Mucosa of gallbladder (tissue), 1 donor: ENCODE measurements around the gene ARID1B. TPM values are rescaled to one million over a fixed set of nuclear protein-coding genes. Genes with fewer than 3 reads are reported as not detected.

Experiments
- DNase-seq: peaks from one replicate; pipeline ENCODE4 v3.0.0-alpha.2; 2020; ENCODE audit warnings: low spot score
- total RNA-seq: library from RNA; stranded (reverse); gene quantifications from one replicate; pipeline ENCODE4 v1.2.1, GENCODE V29; 2021
- donor health status: DM: no; HTN: no; CAD: no.

Gene ARID1B
- total RNA-seq, 1 donor from 2014 or later: 101 TPM

DNA sequence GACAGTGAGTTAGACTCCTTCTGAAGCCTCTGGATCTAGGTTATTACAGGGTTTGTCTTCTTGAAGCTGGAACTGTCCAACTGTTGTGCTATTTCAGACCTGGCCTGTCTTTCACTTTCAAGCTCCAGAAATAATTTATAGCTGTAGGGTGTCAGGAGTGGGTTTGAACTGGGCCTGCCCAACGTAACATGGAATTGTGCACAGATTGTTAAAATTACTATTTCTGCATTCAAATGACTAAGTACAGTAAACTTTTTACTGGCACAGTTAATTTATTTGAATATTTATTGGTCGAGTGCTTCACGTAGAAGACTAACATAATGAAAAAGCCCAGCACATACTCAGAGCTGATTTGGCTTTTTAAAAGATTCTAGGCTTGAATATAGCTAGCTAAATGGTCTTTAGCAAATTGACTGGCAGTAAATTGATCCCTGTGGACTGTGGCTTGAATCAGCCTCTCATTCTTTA is 74.3 kb downstream of the ARID1B start:
- no peak for DNase-seq

DNA sequence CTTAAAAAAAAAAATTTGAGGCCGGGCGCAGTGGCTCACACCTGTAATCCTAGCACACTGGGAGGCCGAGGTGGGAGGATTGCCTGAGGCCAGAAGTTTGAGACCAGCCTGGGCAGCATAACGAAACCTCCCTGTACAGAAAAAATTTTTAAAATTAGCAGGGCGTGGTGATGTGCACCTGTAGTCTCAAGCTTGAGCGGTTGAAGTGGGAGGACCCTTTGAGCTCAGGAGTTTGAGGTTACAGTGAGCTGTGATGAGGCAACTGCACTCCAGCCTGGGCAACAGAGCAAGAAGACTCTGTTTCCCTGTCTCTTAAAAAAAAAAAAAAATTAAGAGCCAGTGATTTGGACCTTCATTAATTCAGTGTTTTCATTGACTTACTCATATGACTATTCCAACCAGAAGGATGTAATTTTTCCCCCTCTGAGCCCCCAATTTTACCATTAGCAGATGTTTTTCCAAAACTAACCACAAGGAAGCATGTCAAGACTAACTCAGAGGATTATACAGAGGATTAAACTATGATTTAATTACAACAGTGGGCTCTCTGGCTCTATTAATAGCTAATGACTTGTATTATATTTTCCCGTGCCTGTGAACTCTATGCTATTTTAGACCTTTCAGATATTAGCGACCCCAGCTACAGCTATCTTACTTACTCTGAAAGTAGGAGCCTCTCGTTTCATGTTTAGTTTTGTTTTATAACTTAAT is 75.1 kb downstream of the ARID1B start:
- no peak for DNase-seq

DNA sequence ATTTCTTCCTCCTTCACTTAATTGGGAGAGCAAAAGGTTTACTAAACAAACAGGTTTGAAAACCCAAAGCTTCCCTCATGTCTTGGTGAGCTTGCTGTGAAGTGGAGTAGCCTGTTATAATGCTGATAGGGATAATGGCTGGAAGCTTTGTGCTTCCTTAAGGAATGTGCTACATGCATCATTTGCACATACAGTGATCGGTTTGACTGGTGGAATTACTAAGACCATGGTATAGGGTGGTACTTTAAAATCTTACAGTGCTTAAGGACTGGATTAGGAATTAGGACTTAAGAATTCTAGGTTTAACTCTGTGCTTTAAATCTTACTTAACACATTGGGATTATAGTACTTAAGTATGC is 75.7 kb downstream of the ARID1B start:
- DNase-seq: no peak

DNA sequence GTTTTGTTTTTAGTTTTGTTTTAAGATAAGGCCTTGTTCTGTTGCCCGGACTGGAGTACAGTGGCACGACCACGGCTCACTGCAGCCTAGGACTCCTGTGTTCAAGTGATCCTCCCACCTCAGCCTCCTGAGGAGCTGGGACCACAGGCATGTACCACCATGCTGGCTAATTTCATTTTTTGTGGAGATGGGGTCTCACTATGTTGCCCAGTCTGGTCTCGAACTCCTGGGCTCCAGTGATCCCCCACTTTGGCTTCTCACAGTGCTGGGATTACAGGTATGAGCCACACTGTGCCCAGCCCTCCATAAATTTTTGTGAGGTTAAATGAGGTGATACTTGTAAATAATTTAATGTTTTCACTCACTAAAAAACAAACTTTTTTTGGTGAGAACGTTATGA is 76.6 kb downstream of the ARID1B start:
- no peak for DNase-seq

DNA sequence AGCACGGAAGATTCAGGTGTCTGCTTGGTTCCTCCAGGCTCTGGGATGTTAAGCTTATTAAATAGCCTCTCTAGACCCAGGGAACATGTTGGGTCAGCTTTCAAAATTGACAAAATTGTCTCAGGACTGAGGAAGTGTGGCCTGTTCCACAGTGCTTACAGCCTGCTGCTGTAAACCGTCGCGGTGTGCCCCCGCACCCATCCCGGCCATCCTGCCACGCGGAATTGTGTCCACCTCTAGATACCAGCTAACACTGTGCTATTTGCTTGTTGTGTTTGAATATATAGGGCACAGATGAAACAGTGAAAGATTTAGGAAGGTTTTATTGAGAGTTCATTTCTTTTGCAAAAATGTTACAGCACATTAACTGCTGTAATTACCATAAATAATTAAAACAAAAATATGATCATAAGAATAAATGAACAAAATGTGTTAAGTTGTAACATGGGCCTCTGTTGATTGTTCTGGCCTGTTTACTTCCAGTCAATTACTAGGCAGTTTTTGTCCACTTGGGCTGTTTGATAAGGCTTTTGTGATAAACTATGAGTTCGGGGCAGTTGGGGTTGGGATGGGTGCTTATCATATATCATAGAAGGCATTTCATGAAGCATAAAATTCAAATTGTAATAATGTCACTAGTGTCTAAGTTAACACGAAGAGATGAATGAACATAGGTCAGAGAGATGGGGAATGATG is 77.4 kb downstream of the ARID1B start:
- DNase-seq: no peak

DNA sequence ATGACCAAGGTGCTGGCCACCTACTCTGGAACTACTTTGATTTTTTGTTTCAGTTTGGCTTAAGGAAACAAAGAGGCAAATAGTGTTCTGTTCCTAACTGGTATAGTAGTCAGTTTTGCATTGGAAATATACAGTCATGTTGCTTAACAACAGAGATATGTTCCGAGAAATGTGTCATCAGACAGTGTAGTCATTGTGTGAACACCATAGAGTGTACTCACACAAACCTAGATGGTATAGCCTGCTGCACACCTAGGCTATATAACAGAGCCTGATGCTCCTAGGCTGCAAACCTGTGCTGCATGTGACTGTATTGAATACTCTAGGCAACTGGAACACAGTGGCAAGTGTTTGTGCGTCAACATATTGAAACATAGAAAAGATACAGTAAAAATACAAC is 80.4 kb downstream of the ARID1B start:
- DNase-seq: no peak

DNA sequence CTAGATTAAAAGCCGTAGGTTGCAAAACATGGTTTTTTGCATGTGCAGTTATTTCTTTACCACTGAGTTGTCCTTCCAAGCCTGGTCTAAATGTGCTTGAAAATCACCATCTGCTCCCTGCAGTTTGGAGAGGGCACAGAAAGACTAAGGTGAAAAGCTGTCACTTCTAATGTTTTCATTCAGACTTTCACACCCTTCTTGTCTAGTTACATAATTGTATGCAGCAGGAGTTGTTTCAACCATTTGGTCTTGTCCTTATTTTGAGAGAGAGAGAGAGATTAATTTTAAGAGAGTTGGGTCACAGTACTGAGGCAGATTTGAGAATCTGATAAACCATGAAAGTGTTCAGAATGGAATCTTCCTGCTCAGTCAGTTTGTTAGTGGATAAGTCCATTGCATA is 82.5 kb downstream of the ARID1B start:
- no peak for DNase-seq

DNA sequence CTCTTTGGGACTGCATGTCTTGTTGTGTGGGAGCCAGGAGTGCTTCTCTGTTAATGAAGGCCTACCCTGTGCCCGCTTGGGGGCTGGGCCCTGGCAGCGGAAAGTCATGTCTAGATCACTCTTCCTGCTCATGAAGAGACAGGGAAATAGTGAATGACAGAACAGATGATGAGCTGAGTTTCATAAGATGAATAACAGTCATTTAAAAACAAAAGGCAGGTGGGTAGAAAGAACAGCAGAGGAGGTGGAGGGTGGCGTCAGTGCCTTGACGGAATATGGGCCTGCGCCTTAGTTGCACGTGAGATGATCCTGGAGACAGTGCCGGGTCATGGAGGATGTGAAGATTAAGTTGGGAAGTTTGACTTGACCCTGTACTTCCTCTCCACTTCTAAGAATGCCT is 85.5 kb downstream of the ARID1B start:
- no peak for DNase-seq

DNA sequence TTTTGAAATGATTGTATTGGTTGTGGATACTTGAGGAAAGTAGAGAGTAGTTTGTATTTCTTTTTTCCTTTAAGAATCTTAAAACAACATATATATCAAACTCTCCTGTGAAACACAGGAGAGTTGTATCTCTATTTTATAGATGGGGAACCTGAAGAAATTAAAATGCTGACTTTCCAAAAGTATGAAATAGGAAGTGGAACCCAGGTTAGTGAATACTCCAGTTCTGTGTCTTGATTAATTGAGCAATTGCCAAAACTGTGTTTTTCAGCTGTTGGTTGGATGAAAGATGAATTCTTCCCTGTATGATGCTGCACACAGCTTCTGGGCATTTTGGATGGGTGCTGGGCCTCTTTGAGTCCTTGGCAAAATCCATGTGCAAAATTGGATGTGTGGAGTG is 86.3 kb downstream of the ARID1B start:
- no peak for DNase-seq

DNA sequence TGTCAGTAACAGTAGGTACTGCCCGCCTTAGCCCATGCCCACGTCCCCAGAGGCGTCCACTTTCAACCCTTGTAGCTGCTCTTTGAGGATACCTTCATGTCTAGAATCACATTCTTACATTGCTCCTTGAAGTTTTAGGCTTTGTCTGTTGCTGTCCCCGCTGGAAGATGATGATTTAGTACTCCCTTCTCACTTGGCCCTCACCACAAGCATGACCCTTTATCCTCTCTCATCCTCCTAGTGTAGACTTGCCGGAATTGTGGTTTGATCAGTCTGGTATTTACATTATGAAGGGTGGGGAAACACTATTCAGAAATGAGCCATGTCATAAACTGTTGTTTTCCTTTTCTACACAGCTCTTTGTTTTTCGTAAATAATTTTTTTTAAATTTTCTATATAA is 87.4 kb downstream of the ARID1B start:
- DNase-seq: no peak

DNA sequence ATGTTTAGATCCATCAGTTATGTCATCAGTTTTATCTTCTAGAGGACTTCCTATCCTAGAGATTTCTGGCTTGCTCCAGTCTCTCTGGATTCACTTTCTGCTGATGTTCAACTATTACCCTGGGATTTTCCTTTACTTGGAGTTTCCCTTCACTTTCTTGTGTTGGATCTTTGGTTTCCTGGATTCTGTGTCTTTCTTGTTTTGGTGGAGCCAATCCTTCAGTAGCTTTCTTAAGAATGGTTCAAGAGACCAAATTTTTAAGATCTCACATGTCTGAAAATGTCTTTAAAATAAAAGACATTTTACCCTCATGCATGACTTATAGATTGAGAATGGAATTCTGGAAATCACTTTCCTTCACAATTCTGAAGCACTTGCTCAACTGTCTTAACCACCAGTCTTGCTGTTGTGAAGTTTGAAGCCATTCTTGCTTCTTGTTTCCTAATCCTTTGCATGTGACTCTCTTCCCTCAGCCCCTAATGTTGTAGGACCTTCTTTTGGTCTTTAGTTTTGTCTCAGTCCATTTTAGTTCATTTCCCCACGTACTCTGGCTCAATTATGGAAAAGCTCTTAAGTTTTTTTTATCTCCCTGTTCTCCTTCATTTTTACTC is 87.9 kb downstream of the ARID1B start:
- DNase-seq: no peak

DNA sequence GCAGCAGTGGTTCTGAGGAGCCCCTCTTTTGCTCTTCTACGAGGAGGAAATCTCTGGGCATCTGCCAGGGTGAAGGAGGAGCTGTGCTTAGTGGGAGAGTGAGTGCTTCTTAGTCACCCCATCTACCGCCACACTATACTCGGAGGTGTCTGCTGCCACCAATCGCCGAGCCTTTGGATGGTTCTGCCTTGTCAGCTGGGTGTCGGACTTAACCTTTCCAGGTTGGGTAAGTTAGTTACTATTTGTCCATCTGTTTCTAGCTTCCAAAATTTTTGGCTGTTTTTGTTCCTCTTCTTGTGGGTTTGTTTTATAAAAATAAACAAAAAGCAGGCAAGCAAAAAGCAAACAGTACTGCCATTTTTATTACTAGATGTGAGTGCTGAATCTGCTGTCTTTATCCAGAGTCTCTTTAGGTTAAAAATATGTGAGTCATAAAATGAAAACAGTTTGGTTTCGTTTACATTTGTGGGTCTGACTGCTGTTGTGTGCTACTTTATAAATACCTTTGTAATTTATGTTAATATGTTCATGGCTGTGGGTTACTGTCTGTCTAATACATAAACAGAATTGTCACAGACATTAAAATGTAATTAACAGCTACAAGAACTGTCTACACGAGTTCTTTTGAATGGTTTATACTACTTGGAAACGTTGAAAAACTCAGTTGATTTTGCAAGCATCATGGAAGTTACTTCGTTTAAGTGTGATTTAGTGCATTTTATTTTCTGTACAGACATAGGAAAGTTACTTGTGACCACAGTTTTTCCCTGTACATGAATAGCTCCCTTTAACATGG is 89.2 kb downstream of the ARID1B start:
- DNase-seq: no peak

DNA sequence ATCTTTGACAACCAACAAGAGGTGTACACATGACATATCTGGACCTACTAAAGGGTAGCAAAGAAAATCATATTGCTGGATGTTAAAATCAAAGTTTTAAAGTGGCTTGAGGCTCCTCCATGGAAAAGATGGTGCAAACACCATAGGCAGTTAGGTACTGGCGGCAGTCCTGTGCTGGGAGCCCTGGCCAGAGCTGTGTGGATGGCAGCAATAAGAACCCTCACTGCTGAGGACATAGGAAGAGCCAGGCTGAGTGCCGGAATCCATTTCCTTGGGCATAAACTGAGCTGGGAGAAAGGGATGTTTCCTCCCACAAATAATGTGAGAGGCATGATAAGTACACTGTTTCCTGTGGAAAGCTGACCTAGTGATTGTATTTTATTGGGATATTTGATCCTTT is 89.9 kb downstream of the ARID1B start:
- no peak for DNase-seq

DNA sequence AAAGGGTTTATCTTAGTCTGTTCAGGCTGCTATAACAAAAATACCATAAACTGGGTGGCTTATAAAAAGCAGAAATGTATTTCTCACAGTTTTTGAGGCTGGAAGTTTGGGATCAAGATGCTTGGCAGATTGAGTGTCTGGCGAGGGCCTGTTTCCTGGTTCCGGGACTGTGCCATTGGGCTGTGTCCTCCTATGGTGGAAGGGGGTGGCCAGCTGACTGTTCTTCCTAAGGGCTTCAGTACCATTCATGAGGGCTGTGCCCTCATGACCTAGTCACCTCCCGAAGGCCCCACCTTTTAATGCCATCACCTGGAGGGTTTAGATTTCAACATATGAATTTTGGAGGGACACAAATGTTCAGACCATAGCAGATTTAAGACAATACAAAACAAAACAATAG is 91.2 kb downstream of the ARID1B start:
- DNase-seq: no peak

DNA sequence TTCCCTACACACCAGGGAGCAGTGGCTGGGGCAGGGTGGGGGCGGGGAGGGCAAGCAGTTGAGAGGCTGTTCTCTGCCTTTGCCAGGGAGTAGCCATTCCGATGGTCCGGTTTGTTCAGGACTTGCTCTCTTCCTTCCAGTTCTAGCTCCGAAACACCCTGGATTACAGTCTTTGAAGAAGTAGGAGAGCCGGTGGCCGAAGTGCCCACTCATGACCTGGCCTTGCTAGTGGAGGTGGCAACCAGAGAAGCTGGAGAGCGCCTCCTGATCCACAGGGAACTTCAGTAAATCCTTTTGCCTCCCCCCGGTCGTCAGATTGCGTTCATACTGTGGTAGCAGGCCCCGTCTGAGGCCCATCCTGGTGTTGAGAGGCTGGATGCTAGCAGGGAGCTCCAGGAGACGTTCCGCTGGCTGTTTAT is 92.8 kb downstream of the ARID1B start:
- no peak for DNase-seq

DNA sequence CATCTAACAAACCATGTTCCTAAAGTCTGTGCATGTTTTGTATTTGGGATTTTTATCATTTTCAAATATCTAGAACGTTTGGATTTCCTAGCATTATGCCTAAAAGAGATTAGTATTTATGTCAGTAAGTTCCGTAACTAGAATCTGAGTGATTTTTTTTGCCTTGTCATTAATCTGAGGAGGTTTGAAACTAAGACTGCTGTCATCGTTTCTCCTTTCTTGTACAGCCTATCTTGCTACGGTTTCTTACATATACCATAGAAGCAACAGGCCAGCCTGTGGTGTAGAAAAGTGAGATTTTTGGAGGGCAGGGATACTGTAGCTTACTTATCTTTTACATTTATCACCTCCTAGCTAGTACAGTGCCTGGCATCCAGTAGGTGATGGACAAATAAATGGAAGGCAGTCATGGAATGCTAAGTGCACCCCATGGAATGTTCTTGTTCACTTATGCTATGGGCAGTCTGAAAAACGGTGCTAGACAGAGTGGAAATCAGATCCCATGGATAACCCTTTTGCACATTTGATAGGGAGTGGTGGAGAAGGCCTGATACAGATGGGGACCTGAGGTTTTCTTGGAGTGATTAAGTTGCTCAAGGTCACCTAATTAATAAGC is 93.9 kb downstream of the ARID1B start:
- no peak for DNase-seq

DNA sequence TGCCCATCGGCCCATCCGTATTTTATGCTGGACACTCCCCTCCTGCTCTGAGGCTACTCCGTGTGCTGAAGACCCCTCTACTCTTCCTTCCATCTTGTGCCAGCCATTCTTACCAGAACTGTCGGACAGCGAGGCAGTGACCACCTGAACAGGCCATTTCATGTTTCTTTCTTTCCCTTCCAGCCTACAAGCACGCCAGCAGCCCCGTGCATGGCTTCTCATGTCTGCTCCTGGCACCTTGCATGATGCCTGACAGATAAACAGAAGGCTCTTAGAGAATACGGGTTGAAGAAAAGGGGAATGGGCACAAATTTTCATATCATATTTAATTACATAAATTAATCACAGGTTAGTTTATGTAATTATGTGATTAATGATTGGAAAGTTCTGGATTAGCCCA is 95.7 kb downstream of the ARID1B start:
- no peak for DNase-seq

DNA sequence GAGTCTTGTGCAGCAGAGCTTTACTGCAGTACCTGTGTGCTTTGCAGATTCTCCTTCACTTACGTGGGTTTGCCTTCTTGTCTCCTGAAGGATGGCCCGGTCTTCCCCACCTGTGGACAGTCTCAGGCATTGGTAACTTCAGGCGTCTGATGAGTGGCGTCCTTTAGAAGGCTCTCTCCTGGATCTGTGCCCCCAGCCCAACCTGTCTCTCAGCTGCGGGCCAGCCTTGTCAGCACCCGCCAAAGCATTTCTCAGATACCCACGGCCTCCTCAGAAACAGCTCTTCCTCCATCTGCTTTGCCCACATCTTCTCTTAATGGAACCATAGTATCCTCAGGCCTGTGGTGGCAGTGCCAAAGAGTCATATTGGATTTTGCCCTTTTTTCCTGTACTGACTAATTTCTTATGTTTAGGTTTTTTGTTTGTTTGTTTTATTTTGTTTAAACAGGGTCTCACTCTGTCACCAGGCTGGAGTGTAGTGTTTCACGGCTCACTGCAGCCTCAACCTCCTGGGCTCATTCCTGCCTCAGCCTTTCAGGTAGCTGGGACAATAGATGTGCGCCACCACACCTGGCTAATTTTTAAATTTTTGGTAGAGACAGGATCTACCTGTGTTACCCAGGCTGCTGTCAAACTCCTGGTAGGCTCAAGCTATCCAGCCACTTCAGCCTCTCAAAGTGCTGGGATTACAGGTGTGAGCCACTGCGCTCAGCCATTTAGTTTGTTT is 96.6 kb downstream of the ARID1B start:
- no peak for DNase-seq

DNA sequence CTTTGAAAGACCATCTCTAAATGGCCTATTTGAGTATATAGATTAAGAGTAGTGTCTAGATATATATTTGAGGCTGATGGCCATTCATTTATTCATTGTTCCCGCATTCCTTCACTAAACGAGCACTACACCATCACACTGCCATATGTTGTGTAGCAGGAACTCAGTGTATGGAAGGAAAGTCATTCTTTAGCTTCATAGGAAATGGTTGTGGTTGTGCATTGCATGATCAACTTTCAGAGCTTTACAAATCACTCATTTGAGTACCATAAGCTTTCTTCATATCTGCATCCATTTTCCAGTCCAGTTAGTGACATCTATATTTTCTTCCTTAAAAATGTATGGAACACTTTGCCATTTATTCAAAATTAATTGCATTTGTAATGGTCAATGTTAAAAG is 97.9 kb downstream of the ARID1B start:
- no peak for DNase-seq

DNA sequence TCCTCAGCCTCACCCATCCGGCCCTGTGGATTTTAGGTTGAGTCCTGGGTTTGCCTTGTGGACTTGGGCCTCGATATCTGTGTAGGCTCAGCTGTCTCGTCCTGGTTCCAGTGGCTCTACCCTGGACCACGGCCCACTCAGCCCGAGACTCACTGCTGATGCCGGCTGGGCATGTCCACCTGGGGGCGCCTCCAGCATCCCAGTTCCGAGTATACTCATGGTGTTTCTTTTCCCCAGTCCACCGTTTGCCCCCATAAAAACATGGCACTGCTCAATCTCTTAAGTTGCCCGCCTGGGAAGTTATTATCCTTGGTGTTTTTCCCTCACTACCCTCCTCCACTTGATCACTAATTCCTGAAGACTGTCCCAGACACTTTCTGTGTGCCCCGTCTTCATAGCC is 99.1 kb downstream of the ARID1B start:
- DNase-seq: no peak

DNA sequence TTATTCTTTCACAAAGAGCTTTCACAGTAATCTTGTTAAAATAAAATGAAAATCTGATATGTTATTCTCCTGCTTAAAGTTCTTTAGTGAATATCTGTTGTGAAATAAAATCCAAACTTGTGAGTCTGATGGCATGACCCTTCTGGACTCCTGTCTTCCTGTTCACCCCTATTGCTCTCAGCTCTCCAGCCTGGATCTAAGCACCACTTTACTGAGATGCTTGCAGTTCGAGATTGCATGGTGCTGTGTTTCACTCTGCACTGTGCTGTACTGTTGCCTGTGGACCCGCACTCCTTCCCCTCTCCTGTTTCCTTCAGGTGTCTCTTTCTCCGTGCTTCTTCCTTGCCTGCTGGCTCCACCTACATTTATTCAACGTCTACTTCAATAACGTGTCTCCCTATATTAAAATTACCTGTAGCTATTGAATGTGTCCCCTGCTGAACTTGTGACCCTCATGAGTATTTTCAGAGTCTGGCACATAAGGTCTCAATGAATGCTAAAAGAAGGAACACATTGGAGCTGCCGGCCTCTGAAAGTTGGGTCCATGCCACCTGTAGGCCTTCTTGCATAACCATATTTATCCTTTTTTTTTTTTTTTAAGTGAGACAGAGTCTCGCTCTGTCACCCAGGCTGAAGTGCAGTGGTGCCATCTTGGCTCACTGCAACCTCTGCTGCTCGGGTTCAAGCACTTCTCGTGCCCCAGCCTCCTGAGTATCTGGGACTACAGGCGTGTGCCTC is 100.1 kb downstream of the ARID1B start:
- no peak for DNase-seq
